Measurements from ENCODE around the gene SLC35F6.

DNA sequence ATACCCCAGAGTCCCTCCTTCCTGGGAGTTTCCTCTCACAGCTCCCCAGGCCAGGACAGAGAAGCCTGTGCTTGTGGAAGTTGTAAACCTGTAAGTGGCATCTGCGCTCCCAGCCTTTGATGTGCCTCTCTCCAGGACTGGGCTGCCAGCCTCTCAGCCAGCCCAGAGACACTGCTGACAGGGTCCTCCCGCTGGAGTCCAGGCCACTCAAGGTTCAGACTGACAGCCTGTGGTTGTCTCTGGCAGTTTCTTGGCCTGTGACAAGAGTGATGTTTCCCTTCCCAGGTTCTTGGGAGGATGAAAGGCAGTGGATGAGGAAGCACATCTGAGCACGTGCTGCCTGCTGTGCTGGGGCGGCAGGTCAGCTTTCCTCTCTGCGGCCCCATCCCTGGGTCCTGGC, 3.0 kb downstream of the SLC35F6 start:
- no peak for TF ChIP-seq EZH2 (IDR thresholded peaks at IDR 0.05)
- TF ChIP-seq, protein P1, sequence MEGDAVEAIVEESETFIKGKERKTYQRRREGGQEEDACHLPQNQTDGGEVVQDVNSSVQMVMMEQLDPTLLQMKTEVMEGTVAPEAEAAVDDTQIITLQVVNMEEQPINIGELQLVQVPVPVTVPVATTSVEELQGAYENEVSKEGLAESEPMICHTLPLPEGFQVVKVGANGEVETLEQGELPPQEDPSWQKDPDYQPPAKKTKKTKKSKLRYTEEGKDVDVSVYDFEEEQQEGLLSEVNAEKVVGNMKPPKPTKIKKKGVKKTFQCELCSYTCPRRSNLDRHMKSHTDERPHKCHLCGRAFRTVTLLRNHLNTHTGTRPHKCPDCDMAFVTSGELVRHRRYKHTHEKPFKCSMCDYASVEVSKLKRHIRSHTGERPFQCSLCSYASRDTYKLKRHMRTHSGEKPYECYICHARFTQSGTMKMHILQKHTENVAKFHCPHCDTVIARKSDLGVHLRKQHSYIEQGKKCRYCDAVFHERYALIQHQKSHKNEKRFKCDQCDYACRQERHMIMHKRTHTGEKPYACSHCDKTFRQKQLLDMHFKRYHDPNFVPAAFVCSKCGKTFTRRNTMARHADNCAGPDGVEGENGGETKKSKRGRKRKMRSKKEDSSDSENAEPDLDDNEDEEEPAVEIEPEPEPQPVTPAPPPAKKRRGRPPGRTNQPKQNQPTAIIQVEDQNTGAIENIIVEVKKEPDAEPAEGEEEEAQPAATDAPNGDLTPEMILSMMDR (IDR thresholded peaks at IDR 0.05), result no peak
